HEK293T (cell line): ENCODE measurements around the gene PTPRZ1.

Experiments used
- CTCF ChIA-PET: fragments of 350-600 bp; formaldehyde crosslinking; extraction: SDS; loops from one replicate; lab custom pipeline; 2021; ENCODE audit warnings: antibody characterized with exemption, inconsistent platforms; lab: Yijun Ruan, JAX
- POLR2A ChIA-PET: fragments of 350-600 bp; formaldehyde crosslinking; extraction: SDS; loops from one replicate; lab custom pipeline; 2020; ENCODE audit warnings: antibody characterized with exemption, inconsistent platforms; lab: Yijun Ruan, JAX
- DNase-seq: peaks from one replicate; pipeline ENCODE4 v3.0.0; 2012; ENCODE audit warnings: mixed read lengths; ENCODE audit errors: extremely low spot score
- ARNT ChIP-seq: fragments of 450-650 bp; IDR thresholded peaks from 2 replicates; pipeline ENCODE4 v1.6.1; 2017; ENCODE audit warnings: mild to moderate bottlenecking
- BHLHE40 ChIP-seq: fragments of 450-650 bp; IDR thresholded peaks from 2 replicates; pipeline ENCODE4 v1.6.1; 2016; ENCODE audit warnings: mild to moderate bottlenecking, moderate library complexity, borderline replicate concordance
- CTBP1 ChIP-seq: fragments of 450-650 bp; IDR thresholded peaks from 2 replicates; pipeline ENCODE4 v1.6.1; 2016; ENCODE audit warnings: borderline replicate concordance
- ELF4 ChIP-seq: fragments of 450-650 bp; IDR thresholded peaks from 2 replicates; pipeline ENCODE4 v1.6.1; 2017; ENCODE audit warnings: antibody characterized with exemption
- FOXA1 ChIP-seq: fragments of 450-650 bp; IDR thresholded peaks from 2 replicates; pipeline ENCODE4 v1.6.1; 2016; ENCODE audit warnings: mild to moderate bottlenecking
- FOXK2 ChIP-seq: fragments of 450-650 bp; IDR thresholded peaks from 2 replicates; pipeline ENCODE4 v1.6.1; 2016; ENCODE audit warnings: mild to moderate bottlenecking
- FOXM1 ChIP-seq: fragments of 450-650 bp; IDR thresholded peaks from 2 replicates; pipeline ENCODE4 v1.6.1; 2017; ENCODE audit warnings: mild to moderate bottlenecking, borderline replicate concordance
- HDGF ChIP-seq: fragments of 450-650 bp; IDR thresholded peaks from 2 replicates; pipeline ENCODE4 v1.6.1; 2017; ENCODE audit warnings: antibody characterized with exemption, borderline replicate concordance
- L3MBTL2 ChIP-seq: fragments of 450-650 bp; conservative IDR thresholded peaks from 2 replicates; pipeline ENCODE4 v1.6.1; 2016; ENCODE audit warnings: mild to moderate bottlenecking
- LEF1 ChIP-seq: fragments of 450-650 bp; IDR thresholded peaks from 2 replicates; pipeline ENCODE4 v1.6.1; 2017; ENCODE audit warnings: mild to moderate bottlenecking, borderline replicate concordance
- NFRKB ChIP-seq: fragments of 450-650 bp; IDR thresholded peaks from 2 replicates; pipeline ENCODE4 v1.6.1; 2016; ENCODE audit warnings: mild to moderate bottlenecking, moderate library complexity
- PKNOX1 ChIP-seq: fragments of 450-650 bp; IDR thresholded peaks from 2 replicates; pipeline ENCODE4 v1.6.1; 2016
- SP1 ChIP-seq: fragments of 450-650 bp; IDR thresholded peaks from 2 replicates; pipeline ENCODE4 v1.6.1; 2017
- SUZ12 ChIP-seq: fragments of 450-650 bp; IDR thresholded peaks from 2 replicates; pipeline ENCODE4 v1.6.1; 2016; ENCODE audit warnings: mild to moderate bottlenecking
- TARDBP ChIP-seq: fragments of 450-650 bp; IDR thresholded peaks from 2 replicates; pipeline ENCODE4 v1.6.1; 2016
- ZNF384 ChIP-seq: fragments of 450-650 bp; IDR thresholded peaks from 2 replicates; pipeline ENCODE4 v1.6.1; 2016

Gene PTPRZ1

DNA sequence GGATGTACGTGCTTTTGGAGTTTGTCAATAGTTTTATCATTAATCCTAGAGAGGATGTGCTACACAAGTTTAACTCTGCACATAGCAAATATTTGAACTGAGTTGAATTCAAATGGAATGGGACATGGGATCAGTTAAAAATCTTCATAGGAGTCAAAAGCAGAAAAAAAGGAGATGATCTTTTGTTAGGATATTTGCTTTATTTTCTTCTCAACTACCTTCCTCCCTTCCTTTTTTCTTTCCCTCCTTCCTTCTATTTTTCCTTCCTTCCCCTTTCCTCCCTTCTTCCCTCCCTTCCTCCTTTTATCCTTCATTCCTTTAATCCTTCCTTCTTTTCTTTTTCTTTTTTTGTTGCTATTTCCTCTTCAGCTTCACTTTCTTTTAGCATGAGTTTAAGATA, 6.6 kb downstream of the PTPRZ1 start:
- POLR2A ChIA-PET, result no interaction called here
- CTCF ChIA-PET, result interaction anchor here (0.7 kb wide), 1 partner anchor 9 kb away, joined by 3 read pairs; no protein-coding TSS in a partner anchor
- DNase-seq, result no peak
- TF ChIP-seq ZNF384, result no peak
- TF ChIP-seq L3MBTL2, result no peak
- no peak for TF ChIP-seq FOXA1
- TF ChIP-seq ELF4, result no peak
- TF ChIP-seq FOXM1, result no peak
- TF ChIP-seq PKNOX1, result no peak
- TF ChIP-seq NFRKB, result no peak
- TF ChIP-seq ARNT, result no peak
- TF ChIP-seq FOXK2, result no peak
- TF ChIP-seq CTBP1, result no peak
- TF ChIP-seq HDGF, result no peak
- TF ChIP-seq TARDBP, result no peak
- no peak for TF ChIP-seq LEF1
- TF ChIP-seq SP1, result no peak
- TF ChIP-seq BHLHE40, result no peak
- TF ChIP-seq SUZ12, result no peak

DNA sequence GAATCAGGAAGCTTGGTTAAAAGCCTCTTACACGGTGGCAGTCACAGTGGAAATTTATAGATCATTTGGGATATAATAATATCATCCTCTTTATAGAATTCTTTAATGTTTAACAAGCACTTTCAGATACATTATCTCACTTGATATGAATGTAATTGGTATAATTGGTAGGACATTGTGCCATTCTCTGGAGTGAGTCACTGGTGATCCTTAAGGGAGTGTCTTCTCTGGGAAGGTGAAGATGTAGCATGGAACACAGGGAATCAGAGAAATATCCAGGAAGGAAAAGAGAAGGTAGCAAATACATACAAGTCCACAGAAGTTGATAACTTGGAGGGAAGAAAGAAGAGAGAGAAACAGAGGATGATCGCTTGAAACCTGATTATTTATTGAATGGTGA, 9.8 kb downstream of the PTPRZ1 start:
- ChIA-PET CTCF (no interaction called here), POLR2A (no interaction called here)
- DNase-seq, result no peak
- TF ChIP-seq HDGF (no peak), NFRKB (no peak), ARNT (no peak), SP1 (no peak), FOXA1 (no peak), PKNOX1 (no peak), FOXK2 (no peak), CTBP1 (no peak), FOXM1 (no peak), L3MBTL2 (no peak), BHLHE40 (no peak), TARDBP (no peak), SUZ12 (no peak), LEF1 (no peak), ZNF384 (no peak), ELF4 (no peak)

GRCh38 chr7:121885166-121885920, 12.4 kb downstream of the PTPRZ1 start:
- ChIA-PET POLR2A (no interaction called here), CTCF (no interaction called here)
- DNase-seq, result no peak
- TF ChIP-seq FOXA1 (no peak), CTBP1 (no peak), L3MBTL2 (no peak), FOXK2 (no peak), ZNF384 (no peak), PKNOX1 (no peak), TARDBP (no peak), LEF1 (no peak), ELF4 (no peak), SP1 (no peak), HDGF (no peak), ARNT (no peak), NFRKB (no peak), BHLHE40 (no peak)

DNA sequence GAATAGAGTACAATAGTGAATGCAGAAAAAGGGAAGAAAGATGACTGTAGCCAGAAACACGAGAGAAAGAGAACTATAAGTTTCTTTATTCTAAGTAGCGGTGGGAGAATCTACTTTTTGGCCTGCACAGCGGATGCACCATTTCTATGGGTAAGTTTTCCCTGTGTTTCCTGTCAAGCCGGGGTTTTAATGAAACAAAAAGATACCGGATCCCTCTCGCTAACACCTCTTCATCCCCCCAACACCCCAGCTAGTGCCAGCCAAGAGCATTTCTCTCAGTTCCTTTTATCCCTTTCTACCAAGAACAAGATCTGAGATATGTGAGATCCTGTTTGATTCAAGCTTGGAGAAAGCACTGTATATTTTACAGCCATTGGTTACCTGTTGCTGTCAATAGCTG, 14.7 kb downstream of the PTPRZ1 start:
- no peak for DNase-seq
- ChIA-PET POLR2A (no interaction called here), CTCF (no interaction called here)
- no peak for TF ChIP-seq NFRKB
- TF ChIP-seq CTBP1, result no peak
- TF ChIP-seq L3MBTL2, result no peak
- no peak for TF ChIP-seq LEF1
- no peak for TF ChIP-seq ARNT
- TF ChIP-seq FOXK2, result no peak
- no peak for TF ChIP-seq FOXA1
- no peak for TF ChIP-seq HDGF
- no peak for TF ChIP-seq ZNF384

DNA sequence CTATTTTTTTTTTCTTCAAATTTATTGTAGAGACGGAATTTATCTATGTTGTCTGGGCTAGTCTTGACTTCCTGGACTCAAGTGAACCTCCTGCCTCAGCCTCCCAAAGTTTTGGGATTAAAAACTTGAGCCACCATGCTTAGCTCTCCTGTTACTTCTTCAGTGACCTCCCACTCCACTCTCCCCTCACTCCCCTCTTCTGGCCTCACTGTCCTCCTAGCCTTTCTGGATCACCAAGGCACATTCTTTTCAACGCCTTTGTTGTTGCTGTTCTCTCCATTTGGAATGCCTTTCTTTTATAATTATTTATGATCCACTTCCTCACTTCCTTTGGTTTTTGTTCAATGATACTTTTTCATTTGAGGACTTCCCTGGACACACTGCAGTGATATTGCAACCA, 17.9 kb downstream of the PTPRZ1 start:
- POLR2A ChIA-PET, result no interaction called here
- DNase-seq, result no peak
- TF ChIP-seq PKNOX1, result no peak
- no peak for TF ChIP-seq ZNF384
- TF ChIP-seq BHLHE40, result no peak
- TF ChIP-seq TARDBP, result no peak
- TF ChIP-seq ARNT, result no peak
- no peak for TF ChIP-seq FOXA1
- TF ChIP-seq ELF4, result no peak
- no peak for TF ChIP-seq LEF1
- no peak for TF ChIP-seq L3MBTL2
- no peak for TF ChIP-seq FOXK2
- no peak for TF ChIP-seq HDGF
- TF ChIP-seq SUZ12, result no peak
- no peak for TF ChIP-seq CTBP1
- TF ChIP-seq FOXM1, result no peak
- TF ChIP-seq NFRKB, result no peak
- no peak for TF ChIP-seq SP1
- CTCF ChIA-PET, result no interaction called here
